ENCODE results near the gene FLRT3.
A peak's percentile ranks its signal among the peaks of the same experiment; 100 is the strongest.

Gene FLRT3

GRCh38 chr20:14303106-14303505 is 34.3 kb downstream of the FLRT3 start:
- Histone ChIP-seq H4K12ac (ENCODE audit: low read depth, low read length) (no peak overlapping the region), H3K79me1 (ENCODE audit: low read length) (no peaks in the 10 kb centered on the region), H3K23ac (ENCODE audit: low read length) (no peak overlapping the region), H3K4me1 (ENCODE audit: control insufficient read depth in 1 of 2, insufficient read depth in 2 of 2, low read length in 2 of 2) (no peaks in the 10 kb centered on the region), H3K4me3 (ENCODE audit: low read depth, low read length) (no peak overlapping the region), H3K4ac (ENCODE audit: low read depth, low read length) (no peak overlapping the region), H4K91ac (ENCODE audit: low read depth, low read length) (no peak overlapping the region), H2BK5ac (ENCODE audit: low read depth, low read length, poor library complexity) (no peak overlapping the region), H3K79me2 (ENCODE audit: control insufficient read depth, insufficient read depth, low read length, poor library complexity) (no peaks in the 10 kb centered on the region), H3K9me3 (ENCODE audit: insufficient read depth, low read depth, low read length) (no peaks in the 10 kb centered on the region), H2BK12ac (ENCODE audit: low read length) (no peak overlapping the region), H3K4me2 (ENCODE audit: low read length) (no peak overlapping the region), H4K8ac (ENCODE audit: low read depth, low read length) (no peak overlapping the region), H3K14ac (ENCODE audit: low read length) (no peak overlapping the region), H2AK5ac (ENCODE audit: low read length) (no peak overlapping the region), H2BK120ac (ENCODE audit: insufficient read depth, low read length, poor library complexity) (no peak overlapping the region), H2AFZ (ENCODE audit: insufficient read depth, low read length, poor library complexity) (no peak overlapping the region), H3K27me3 (ENCODE audit: insufficient read depth, low read length) (no peaks in the 10 kb centered on the region), H3K36me3 (ENCODE audit: control insufficient read depth in 1 of 2, insufficient read depth in 2 of 2, low read length in 2 of 2) (no peaks in the 10 kb centered on the region), H3K27ac (ENCODE audit: low read depth, low read length) (no peak overlapping the region), H3K18ac (ENCODE audit: low read length) (no peak overlapping the region), H3K9ac (ENCODE audit: low read length) (no peak overlapping the region)
- DNase-seq, result no peak
- no CpG with 5 or more reads among the region's 6 CpGs for WGBS (ENCODE audit: extremely low coverage, insufficient coverage, insufficient read length)

- Histone ChIP-seq H4K91ac (ENCODE audit: low read depth, low read length) (no peak overlapping the region), H3K4ac (ENCODE audit: low read depth, low read length) (no peak overlapping the region), H3K14ac (ENCODE audit: low read length) (no peak overlapping the region), H2BK5ac (ENCODE audit: low read depth, low read length, poor library complexity) (no peak overlapping the region), H3K4me1 (ENCODE audit: control insufficient read depth in 1 of 2, insufficient read depth in 2 of 2, low read length in 2 of 2) (no peaks in the 10 kb centered on the region), H3K27me3 (ENCODE audit: insufficient read depth, low read length) (no peaks in the 10 kb centered on the region), H3K36me3 (ENCODE audit: control insufficient read depth in 1 of 2, insufficient read depth in 2 of 2, low read length in 2 of 2) (no peaks in the 10 kb centered on the region), H2AFZ (ENCODE audit: insufficient read depth, low read length, poor library complexity) (no peak overlapping the region), H3K27ac (ENCODE audit: low read depth, low read length) (no peak overlapping the region), H3K4me2 (ENCODE audit: low read length) (no peak overlapping the region), H3K9ac (ENCODE audit: low read length) (no peak overlapping the region), H3K9me3 (ENCODE audit: insufficient read depth, low read depth, low read length) (no peaks in the 10 kb centered on the region), H3K79me2 (ENCODE audit: control insufficient read depth, insufficient read depth, low read length, poor library complexity) (no peaks in the 10 kb centered on the region), H2AK5ac (ENCODE audit: low read length) (no peak overlapping the region), H3K4me3 (ENCODE audit: low read depth, low read length) (no peak overlapping the region), H2BK120ac (ENCODE audit: insufficient read depth, low read length, poor library complexity) (no peak overlapping the region), H4K12ac (ENCODE audit: low read depth, low read length) (no peak overlapping the region), H3K79me1 (ENCODE audit: low read length) (no peaks in the 10 kb centered on the region), H3K23ac (ENCODE audit: low read length) (no peak overlapping the region), H4K8ac (ENCODE audit: low read depth, low read length) (no peak overlapping the region), H2BK12ac (ENCODE audit: low read length) (no peak overlapping the region), H3K18ac (ENCODE audit: low read length) (no peak overlapping the region)
- no CpG with 5 or more reads among the region's 4 CpGs for WGBS (ENCODE audit: extremely low coverage, insufficient coverage, insufficient read length)
- DNase-seq, result no peak
These were observed 37.6 kb downstream of the FLRT3 start for GRCh38 chr20:14299831-14300230.

- Histone ChIP-seq H3K4me3 (ENCODE audit: low read depth, low read length) (no peak overlapping the region), H2AFZ (ENCODE audit: insufficient read depth, low read length, poor library complexity) (no peak overlapping the region), H3K79me1 (ENCODE audit: low read length) (no peaks in the 10 kb centered on the region), H2BK120ac (ENCODE audit: insufficient read depth, low read length, poor library complexity) (no peak overlapping the region), H2BK12ac (ENCODE audit: low read length) (no peak overlapping the region), H3K14ac (ENCODE audit: low read length) (no peak overlapping the region), H3K9ac (ENCODE audit: low read length) (no peak overlapping the region), H4K12ac (ENCODE audit: low read depth, low read length) (no peak overlapping the region), H4K8ac (ENCODE audit: low read depth, low read length) (no peak overlapping the region), H3K18ac (ENCODE audit: low read length) (no peak overlapping the region), H3K23ac (ENCODE audit: low read length) (no peak overlapping the region), H3K4ac (ENCODE audit: low read depth, low read length) (no peak overlapping the region), H4K91ac (ENCODE audit: low read depth, low read length) (no peak overlapping the region), H3K36me3 (ENCODE audit: control insufficient read depth in 1 of 2, insufficient read depth in 2 of 2, low read length in 2 of 2) (no peaks in the 10 kb centered on the region), H3K4me2 (ENCODE audit: low read length) (no peak overlapping the region), H2AK5ac (ENCODE audit: low read length) (no peak overlapping the region), H3K4me1 (ENCODE audit: control insufficient read depth in 1 of 2, insufficient read depth in 2 of 2, low read length in 2 of 2) (no peaks in the 10 kb centered on the region), H3K79me2 (ENCODE audit: control insufficient read depth, insufficient read depth, low read length, poor library complexity) (no peaks in the 10 kb centered on the region), H3K27me3 (ENCODE audit: insufficient read depth, low read length) (no peaks in the 10 kb centered on the region), H3K9me3 (ENCODE audit: insufficient read depth, low read depth, low read length) (no peaks in the 10 kb centered on the region), H2BK5ac (ENCODE audit: low read depth, low read length, poor library complexity) (no peak overlapping the region), H3K27ac (ENCODE audit: low read depth, low read length) (no peak overlapping the region)
- no peak for DNase-seq
- WGBS (ENCODE audit: extremely low coverage, insufficient coverage, insufficient read length), result no CpG with 5 or more reads among the region's 3 CpGs
These were observed 41.6 kb downstream of the FLRT3 start for GRCh38 chr20:14295770-14296309.

GRCh38 chr20:14295238-14295637 is 42.2 kb downstream of the FLRT3 start:
- Histone ChIP-seq H3K4me2 (ENCODE audit: low read length) (no peak overlapping the region), H3K23ac (ENCODE audit: low read length) (no peak overlapping the region), H3K79me2 (ENCODE audit: control insufficient read depth, insufficient read depth, low read length, poor library complexity) (no peaks in the 10 kb centered on the region), H2BK5ac (ENCODE audit: low read depth, low read length, poor library complexity) (no peak overlapping the region), H3K4me3 (ENCODE audit: low read depth, low read length) (no peak overlapping the region), H2BK120ac (ENCODE audit: insufficient read depth, low read length, poor library complexity) (no peak overlapping the region), H4K12ac (ENCODE audit: low read depth, low read length) (no peak overlapping the region), H3K4ac (ENCODE audit: low read depth, low read length) (no peak overlapping the region), H3K9ac (ENCODE audit: low read length) (no peak overlapping the region), H3K9me3 (ENCODE audit: insufficient read depth, low read depth, low read length) (no peaks in the 10 kb centered on the region), H3K79me1 (ENCODE audit: low read length) (no peaks in the 10 kb centered on the region), H2BK12ac (ENCODE audit: low read length) (no peak overlapping the region), H3K27me3 (ENCODE audit: insufficient read depth, low read length) (no peaks in the 10 kb centered on the region), H3K4me1 (ENCODE audit: control insufficient read depth in 1 of 2, insufficient read depth in 2 of 2, low read length in 2 of 2) (no peaks in the 10 kb centered on the region), H3K27ac (ENCODE audit: low read depth, low read length) (no peak overlapping the region), H3K36me3 (ENCODE audit: control insufficient read depth in 1 of 2, insufficient read depth in 2 of 2, low read length in 2 of 2) (no peaks in the 10 kb centered on the region), H2AFZ (ENCODE audit: insufficient read depth, low read length, poor library complexity) (no peak overlapping the region), H3K14ac (ENCODE audit: low read length) (no peak overlapping the region), H2AK5ac (ENCODE audit: low read length) (no peak overlapping the region), H4K8ac (ENCODE audit: low read depth, low read length) (peak overlapping the region; percentile 47), H4K91ac (ENCODE audit: low read depth, low read length) (no peak overlapping the region), H3K18ac (ENCODE audit: low read length) (no peak overlapping the region)
- DNase-seq, result no peak
- WGBS (ENCODE audit: extremely low coverage, insufficient coverage, insufficient read length), result no CpG with 5 or more reads among the region's 2 CpGs
